Measurements from ENCODE around the gene SERPINB2. TPM values are rescaled to one million over a fixed set of nuclear protein-coding genes. Genes with fewer than 3 reads are reported as not detected.
"Not testable (repeated sequence)": the region's sequence is repeated elsewhere in the genome, so short reads cannot be mapped to it uniquely, and the experiment has no call there.

SERPINB2 gene
- total RNA-seq, 4 donors from 2014 or later, result 0.50 to 210 (median 122) TPM; not detected in 1

GRCh38 chr18:63907664-63908063, 20.2 kb downstream of the SERPINB2 start, which contains the start of gene SERPINB10:
Gene SERPINB10 (plus strand): TSS chr18:63907958. CDS start chr18:63915511, 7,553 bp downstream.
- no peak for TF ChIP-seq CTCF (IDR thresholded peaks at IDR 0.05)
- ATAC-seq (ENCODE audit: low FRiP score) (peak; percentile 84), DNase-seq (ENCODE audit: low spot score) (no peak)

- ATAC-seq (ENCODE audit: low FRiP score), result no peak
- TF ChIP-seq CTCF (IDR thresholded peaks at IDR 0.05), result no peak
- DNase-seq (ENCODE audit: low spot score), result no peak
These were observed 21.4 kb downstream of the SERPINB2 start for GRCh38 chr18:63908858-63909257.

GRCh38 chr18:63909870-63910269, 22.4 kb downstream of the SERPINB2 start:
- no peak for ATAC-seq (ENCODE audit: low FRiP score)
- DNase-seq (ENCODE audit: low spot score), result no peak
- TF ChIP-seq CTCF (IDR thresholded peaks at IDR 0.05), result no peak

GRCh38 chr18:63917817-63918216, 30.3 kb downstream of the SERPINB2 start:
- no peak for ATAC-seq (ENCODE audit: low FRiP score)
- TF ChIP-seq CTCF (IDR thresholded peaks at IDR 0.05), result no peak
- no peak for DNase-seq (ENCODE audit: low spot score)

- ATAC-seq (ENCODE audit: low FRiP score) (no peak), DNase-seq (ENCODE audit: low spot score) (no peak)
- TF ChIP-seq CTCF (IDR thresholded peaks at IDR 0.05), result no peak
These were observed 34.5 kb downstream of the SERPINB2 start for GRCh38 chr18:63922049-63922448.

GRCh38 chr18:63924551-63924950, 37.0 kb downstream of the SERPINB2 start:
- no peak for TF ChIP-seq CTCF (IDR thresholded peaks at IDR 0.05)
- DNase-seq (ENCODE audit: low spot score), result no peak
- no peak for ATAC-seq (ENCODE audit: low FRiP score)

GRCh38 chr18:63928331-63928730, 40.8 kb downstream of the SERPINB2 start:
- DNase-seq (ENCODE audit: low spot score) (no peak), ATAC-seq (ENCODE audit: low FRiP score) (no peak)
- no peak for TF ChIP-seq CTCF (IDR thresholded peaks at IDR 0.05)

GRCh38 chr18:63929369-63929768, 41.9 kb downstream of the SERPINB2 start:
- not testable (repeated sequence) for ATAC-seq (ENCODE audit: low FRiP score); DNase-seq (ENCODE audit: low spot score)

Measured in omental fat pad (tissue), 4 donors.